ENCODE measurements around the gene EXOC2.

The EXOC2 gene

GRCh38 chr6:692858-693722 lies at the start of gene EXOC2:
Gene EXOC2 (minus strand): TSS chr6:693139. CDS start chr6:637818, 55,321 bp downstream.
- DNase-seq: peak; percentile 69

GRCh38 chr6:741410-742339 lies 48.7 kb upstream of the EXOC2 start:
- no peak for DNase-seq

- no peak for DNase-seq
Observed at GRCh38 chr6:736657-737446, 43.9 kb upstream of the EXOC2 start.

GRCh38 chr6:733431-734219 lies 40.7 kb upstream of the EXOC2 start:
- no peak for DNase-seq

- DNase-seq: no peak
Observed at GRCh38 chr6:731924-732323, 39.0 kb upstream of the EXOC2 start.

GRCh38 chr6:729606-730320 lies 36.8 kb upstream of the EXOC2 start:
- no peak for DNase-seq

- DNase-seq: no peak
Observed at GRCh38 chr6:727856-728255, 34.9 kb upstream of the EXOC2 start.

- no peak for DNase-seq
Observed at GRCh38 chr6:723540-723939, 30.6 kb upstream of the EXOC2 start.

GRCh38 chr6:722608-723007 lies 29.7 kb upstream of the EXOC2 start:
- no peak for DNase-seq

- DNase-seq: peak; percentile 30
Observed at GRCh38 chr6:722077-722524, 29.2 kb upstream of the EXOC2 start.

GRCh38 chr6:718345-718744 lies 25.4 kb upstream of the EXOC2 start:
- no peak for DNase-seq

GRCh38 chr6:717135-717534 lies 24.2 kb upstream of the EXOC2 start:
- no peak for DNase-seq

GRCh38 chr6:715709-716491 lies 23.0 kb upstream of the EXOC2 start:
- no peak for DNase-seq

- no peak for DNase-seq
Observed at GRCh38 chr6:714100-714499, 21.2 kb upstream of the EXOC2 start.

GRCh38 chr6:713351-713750 lies 20.4 kb upstream of the EXOC2 start:
- DNase-seq: no peak

GRCh38 chr6:712805-713204 lies 19.9 kb upstream of the EXOC2 start:
- no peak for DNase-seq

- DNase-seq: no peak
Observed at GRCh38 chr6:711925-712324, 19.0 kb upstream of the EXOC2 start.

GRCh38 chr6:710601-711571 lies 17.9 kb upstream of the EXOC2 start:
- peak; percentile 66 for DNase-seq

- no peak for DNase-seq
Observed at GRCh38 chr6:709471-710056, 16.6 kb upstream of the EXOC2 start.

All from GDM1 (cell line).